Measurements from ENCODE around the gene PPFIA2. TPM values are rescaled to one million over a fixed set of nuclear protein-coding genes. Genes with fewer than 3 reads are reported as not detected.

PPFIA2 gene
- total RNA-seq, 1 donor from 2014 or later: 0.26 TPM

- H3K27me3 ChIP-seq (ENCODE audit: control insufficient read depth, insufficient read depth, low read length): no peaks in the 10 kb centered on the region
Observed at GRCh38 chr12:81727391-81727790, 31.8 kb downstream of the PPFIA2 start.

GRCh38 chr12:81726634-81727033 is 32.5 kb downstream of the PPFIA2 start:
- DNase-seq (ENCODE audit: low read depth) (no peak), FAIRE-seq (no peak)
- no peak for TF ChIP-seq CTCF (IDR thresholded peaks at IDR 0.05; ENCODE audit: insufficient read depth, low read length, severe bottlenecking)
- H3K27me3 ChIP-seq (ENCODE audit: control insufficient read depth, insufficient read depth, low read length): no peaks in the 10 kb centered on the region
- no peaks in the 10 kb centered on the region for H3K36me3 ChIP-seq (ENCODE audit: control insufficient read depth, insufficient read depth, low read length)
- H3K4me3 ChIP-seq (ENCODE audit: low read depth, low read length): no peak overlapping the region

More at GRCh38 chr12:81727391-81727790, 31.8 kb downstream of the PPFIA2 start:
- no peak for TF ChIP-seq CTCF (IDR thresholded peaks at IDR 0.05; ENCODE audit: insufficient read depth, low read length, severe bottlenecking)
- DNase-seq (ENCODE audit: low read depth) (no peak), FAIRE-seq (no peak)
- H3K4me3 ChIP-seq (ENCODE audit: low read depth, low read length): no peak overlapping the region
- H3K36me3 ChIP-seq (ENCODE audit: control insufficient read depth, insufficient read depth, low read length): no peaks in the 10 kb centered on the region

- no peak for DNase-seq (ENCODE audit: low read depth)
- H3K27me3 ChIP-seq (ENCODE audit: control insufficient read depth, insufficient read depth, low read length): no peaks in the 10 kb centered on the region
- TF ChIP-seq CTCF (IDR thresholded peaks at IDR 0.05; ENCODE audit: insufficient read depth, low read length, severe bottlenecking): no peak
- no peak overlapping the region for H3K4me3 ChIP-seq (ENCODE audit: low read depth, low read length)
- no peaks in the 10 kb centered on the region for H3K36me3 ChIP-seq (ENCODE audit: control insufficient read depth, insufficient read depth, low read length)
- no peak for FAIRE-seq
Observed at GRCh38 chr12:81723361-81723760, 35.8 kb downstream of the PPFIA2 start.

- DNase-seq (ENCODE audit: low read depth) (peak; percentile 20), FAIRE-seq (no peak)
- Histone ChIP-seq H3K36me3 (ENCODE audit: control insufficient read depth, insufficient read depth, low read length) (no peaks in the 10 kb centered on the region), H3K4me3 (ENCODE audit: low read depth, low read length) (no peak overlapping the region), H3K27me3 (ENCODE audit: control insufficient read depth, insufficient read depth, low read length) (no peaks in the 10 kb centered on the region)
- no peak for TF ChIP-seq CTCF (IDR thresholded peaks at IDR 0.05; ENCODE audit: insufficient read depth, low read length, severe bottlenecking)
Observed at GRCh38 chr12:81722004-81722403, 37.1 kb downstream of the PPFIA2 start.

GRCh38 chr12:81718616-81719015 is 40.5 kb downstream of the PPFIA2 start:
- DNase-seq (ENCODE audit: low read depth) (no peak), FAIRE-seq (no peak)
- no peaks in the 10 kb centered on the region for H3K36me3 ChIP-seq (ENCODE audit: control insufficient read depth, insufficient read depth, low read length)
- no peaks in the 10 kb centered on the region for H3K27me3 ChIP-seq (ENCODE audit: control insufficient read depth, insufficient read depth, low read length)
- TF ChIP-seq CTCF (IDR thresholded peaks at IDR 0.05; ENCODE audit: insufficient read depth, low read length, severe bottlenecking): no peak
- H3K4me3 ChIP-seq (ENCODE audit: low read depth, low read length): no peak overlapping the region

- FAIRE-seq (no peak), DNase-seq (ENCODE audit: low read depth) (no peak)
- H3K4me3 ChIP-seq (ENCODE audit: low read depth, low read length): no peak overlapping the region
- TF ChIP-seq CTCF (IDR thresholded peaks at IDR 0.05; ENCODE audit: insufficient read depth, low read length, severe bottlenecking): no peak
- no peaks in the 10 kb centered on the region for H3K27me3 ChIP-seq (ENCODE audit: control insufficient read depth, insufficient read depth, low read length)
- no peaks in the 10 kb centered on the region for H3K36me3 ChIP-seq (ENCODE audit: control insufficient read depth, insufficient read depth, low read length)
Observed at GRCh38 chr12:81712536-81712935, 46.6 kb downstream of the PPFIA2 start.
